HG03064 (cell line): ENCODE measurements around the gene RLF.
A peak's percentile ranks its signal among the peaks of the same experiment; 100 is the strongest.

Experiments used
- ATAC-seq: cut with Tn5 transposase; IDR thresholded peaks from one replicate; pipeline ENCODE4 v1.9.1; 2021; ENCODE audit warnings: low read depth; ENCODE audit not compliant: unreplicated experiment

The RLF gene, protein sequence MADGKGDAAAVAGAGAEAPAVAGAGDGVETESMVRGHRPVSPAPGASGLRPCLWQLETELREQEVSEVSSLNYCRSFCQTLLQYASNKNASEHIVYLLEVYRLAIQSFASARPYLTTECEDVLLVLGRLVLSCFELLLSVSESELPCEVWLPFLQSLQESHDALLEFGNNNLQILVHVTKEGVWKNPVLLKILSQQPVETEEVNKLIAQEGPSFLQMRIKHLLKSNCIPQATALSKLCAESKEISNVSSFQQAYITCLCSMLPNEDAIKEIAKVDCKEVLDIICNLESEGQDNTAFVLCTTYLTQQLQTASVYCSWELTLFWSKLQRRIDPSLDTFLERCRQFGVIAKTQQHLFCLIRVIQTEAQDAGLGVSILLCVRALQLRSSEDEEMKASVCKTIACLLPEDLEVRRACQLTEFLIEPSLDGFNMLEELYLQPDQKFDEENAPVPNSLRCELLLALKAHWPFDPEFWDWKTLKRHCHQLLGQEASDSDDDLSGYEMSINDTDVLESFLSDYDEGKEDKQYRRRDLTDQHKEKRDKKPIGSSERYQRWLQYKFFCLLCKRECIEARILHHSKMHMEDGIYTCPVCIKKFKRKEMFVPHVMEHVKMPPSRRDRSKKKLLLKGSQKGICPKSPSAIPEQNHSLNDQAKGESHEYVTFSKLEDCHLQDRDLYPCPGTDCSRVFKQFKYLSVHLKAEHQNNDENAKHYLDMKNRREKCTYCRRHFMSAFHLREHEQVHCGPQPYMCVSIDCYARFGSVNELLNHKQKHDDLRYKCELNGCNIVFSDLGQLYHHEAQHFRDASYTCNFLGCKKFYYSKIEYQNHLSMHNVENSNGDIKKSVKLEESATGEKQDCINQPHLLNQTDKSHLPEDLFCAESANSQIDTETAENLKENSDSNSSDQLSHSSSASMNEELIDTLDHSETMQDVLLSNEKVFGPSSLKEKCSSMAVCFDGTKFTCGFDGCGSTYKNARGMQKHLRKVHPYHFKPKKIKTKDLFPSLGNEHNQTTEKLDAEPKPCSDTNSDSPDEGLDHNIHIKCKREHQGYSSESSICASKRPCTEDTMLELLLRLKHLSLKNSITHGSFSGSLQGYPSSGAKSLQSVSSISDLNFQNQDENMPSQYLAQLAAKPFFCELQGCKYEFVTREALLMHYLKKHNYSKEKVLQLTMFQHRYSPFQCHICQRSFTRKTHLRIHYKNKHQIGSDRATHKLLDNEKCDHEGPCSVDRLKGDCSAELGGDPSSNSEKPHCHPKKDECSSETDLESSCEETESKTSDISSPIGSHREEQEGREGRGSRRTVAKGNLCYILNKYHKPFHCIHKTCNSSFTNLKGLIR (N-terminal part only)

DNA sequence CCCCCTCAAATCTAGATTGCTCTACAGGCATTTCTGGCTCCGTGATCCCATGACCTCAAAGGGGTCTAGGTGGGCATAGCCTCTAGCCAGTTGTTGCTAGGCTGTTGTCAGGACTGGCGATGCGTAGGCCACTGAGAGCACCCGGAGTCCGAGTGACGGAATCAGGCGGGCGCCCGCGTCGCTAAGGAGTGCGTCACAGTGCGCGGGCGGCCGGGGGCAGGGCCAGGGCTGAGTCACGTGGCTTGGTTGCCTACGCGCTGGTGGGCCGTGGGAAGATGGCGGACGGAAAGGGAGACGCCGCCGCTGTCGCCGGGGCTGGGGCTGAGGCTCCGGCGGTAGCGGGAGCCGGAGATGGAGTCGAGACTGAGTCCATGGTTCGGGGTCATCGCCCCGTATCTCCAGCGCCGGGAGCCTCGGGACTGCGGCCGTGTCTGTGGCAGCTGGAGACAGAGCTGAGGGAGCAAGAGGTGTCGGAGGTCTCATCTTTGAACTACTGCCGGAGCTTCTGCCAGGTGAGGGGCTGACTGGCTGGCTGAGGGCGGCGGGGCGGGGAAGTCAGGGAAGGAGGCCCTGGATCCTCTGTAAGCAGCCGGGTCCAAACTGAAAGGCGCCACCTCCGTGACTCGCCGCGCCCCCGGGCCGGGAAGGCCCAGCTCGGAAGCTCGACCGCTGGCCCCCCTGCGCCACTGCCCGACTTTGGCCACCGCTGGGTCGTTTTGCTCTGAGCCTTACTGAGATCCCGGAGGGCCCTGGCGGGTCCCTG is at the start of gene RLF:
RLF (plus strand) TSS at position 263 of the 763 bp plus-strand sequence; CDS start at position 276, 13 bp downstream.
- ATAC-seq, result peak; percentile 84

DNA sequence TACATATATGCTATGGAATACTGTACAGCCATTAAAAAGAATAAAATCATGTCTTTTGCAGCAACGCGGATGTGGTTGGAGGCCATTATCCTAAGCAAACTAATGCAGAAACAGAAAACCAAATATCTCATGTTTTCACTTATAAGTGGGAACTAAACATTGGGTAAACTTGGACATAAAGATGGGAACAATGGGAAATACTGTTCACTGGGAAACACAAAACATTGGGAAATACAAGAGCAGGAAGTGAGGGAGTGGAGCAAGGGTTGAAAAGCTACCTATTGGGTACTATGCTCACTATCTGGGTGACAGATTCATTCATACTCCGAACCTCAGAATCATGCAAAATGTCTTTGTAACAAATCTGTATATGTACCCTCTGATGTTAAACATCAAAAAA is 46.8 kb upstream of the RLF start:
- ATAC-seq, result no peak

DNA sequence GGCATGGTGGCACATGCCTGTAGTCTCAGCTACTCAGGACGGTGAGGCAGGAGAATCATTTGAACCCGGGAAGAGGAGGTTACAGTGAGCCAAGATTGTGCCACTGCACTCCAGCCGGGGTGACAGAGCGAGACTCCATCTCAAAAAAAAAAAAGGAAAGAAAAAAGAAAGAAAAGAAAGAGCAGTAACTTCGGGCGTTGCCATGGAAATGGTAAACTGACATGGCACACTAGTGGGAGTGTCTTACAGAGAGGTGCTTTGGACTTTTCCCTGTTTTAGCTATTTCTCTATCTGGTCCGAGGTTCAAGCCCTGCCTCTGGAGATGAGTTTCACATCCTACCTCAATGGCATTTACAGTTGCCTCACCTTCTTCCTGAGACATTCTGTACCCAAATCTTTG is 41.1 kb upstream of the RLF start:
- no peak for ATAC-seq

DNA sequence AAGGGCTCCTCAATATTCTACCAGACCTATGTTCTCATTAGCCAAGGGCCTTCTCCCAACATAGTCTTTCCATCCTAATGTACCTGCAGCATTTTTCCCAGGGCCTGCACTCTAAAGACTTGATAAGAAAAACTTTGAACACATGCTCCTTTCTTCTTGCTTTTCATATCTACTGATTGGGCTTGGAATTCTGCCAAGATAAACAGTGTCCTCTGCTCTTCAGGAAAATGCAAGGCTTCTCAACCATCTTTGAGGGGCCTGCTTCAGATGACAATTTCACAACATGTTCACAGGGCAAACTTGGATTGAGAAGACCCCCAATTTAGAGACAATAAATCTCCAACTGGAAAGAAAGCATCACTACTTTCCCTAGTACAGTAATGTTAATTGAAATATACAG is 38.3 kb upstream of the RLF start:
- no peak for ATAC-seq

DNA sequence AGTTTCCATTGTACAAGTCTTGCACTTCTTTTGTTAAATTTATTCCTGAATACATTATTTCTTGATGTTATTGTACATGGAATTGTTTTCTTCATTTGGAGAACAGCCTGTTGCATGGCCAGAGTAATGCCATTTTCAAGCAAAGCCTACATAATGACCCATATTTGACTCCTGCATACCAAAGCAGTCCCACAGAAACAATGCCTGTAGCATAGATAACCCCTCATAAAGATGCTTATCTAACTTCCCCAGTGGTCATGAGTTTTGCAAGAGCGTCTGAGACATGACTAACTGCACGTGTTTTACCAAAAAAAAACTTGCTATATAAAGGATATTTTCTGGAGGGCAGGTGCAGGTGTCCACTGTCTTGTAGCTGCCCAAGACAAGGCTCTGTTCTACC is 30.3 kb upstream of the RLF start:
- no peak for ATAC-seq

DNA sequence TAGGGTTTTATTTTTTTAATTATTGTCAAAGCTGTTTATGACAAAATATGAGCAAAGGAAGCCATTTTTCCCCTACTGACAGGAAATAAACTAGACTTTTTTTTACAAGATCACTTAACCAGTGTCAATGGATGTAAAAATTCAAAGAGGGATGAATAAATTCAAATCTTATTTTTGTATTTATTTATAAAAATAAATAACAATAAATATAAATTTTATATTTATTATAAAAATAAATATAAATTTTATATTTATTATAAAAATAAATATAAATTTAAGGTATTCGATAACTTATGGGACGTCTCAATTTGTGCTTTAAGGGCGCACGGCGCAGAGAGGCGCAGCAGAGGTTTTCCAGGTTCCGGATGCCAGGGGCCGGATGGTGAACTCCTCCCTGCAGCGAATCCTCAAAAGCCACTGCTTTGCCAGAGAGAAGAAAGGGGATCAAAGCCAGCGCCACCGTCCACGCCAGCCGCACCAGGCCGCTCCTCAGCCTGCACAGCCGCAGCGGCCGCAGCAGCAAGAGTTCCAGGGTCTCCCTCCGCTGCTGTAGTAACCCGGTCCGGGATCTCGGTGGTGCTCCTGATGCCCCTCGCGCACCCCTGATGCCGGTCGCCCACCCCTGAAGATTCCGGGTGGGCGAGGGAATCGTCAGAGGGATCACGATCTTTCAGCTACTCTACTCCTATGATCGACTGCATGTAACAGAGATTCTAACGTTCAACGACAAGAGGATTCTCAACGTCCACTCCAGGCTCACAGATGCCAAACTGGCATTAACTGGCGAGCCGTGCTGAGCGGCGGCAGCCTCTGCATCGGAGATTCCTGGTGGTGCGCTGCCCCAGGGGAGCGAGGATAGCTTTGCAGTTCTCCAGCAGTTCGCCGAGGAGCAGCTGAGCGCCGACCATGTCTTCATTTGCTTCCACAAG is 28.5 kb upstream of the RLF start:
- no peak for ATAC-seq

DNA sequence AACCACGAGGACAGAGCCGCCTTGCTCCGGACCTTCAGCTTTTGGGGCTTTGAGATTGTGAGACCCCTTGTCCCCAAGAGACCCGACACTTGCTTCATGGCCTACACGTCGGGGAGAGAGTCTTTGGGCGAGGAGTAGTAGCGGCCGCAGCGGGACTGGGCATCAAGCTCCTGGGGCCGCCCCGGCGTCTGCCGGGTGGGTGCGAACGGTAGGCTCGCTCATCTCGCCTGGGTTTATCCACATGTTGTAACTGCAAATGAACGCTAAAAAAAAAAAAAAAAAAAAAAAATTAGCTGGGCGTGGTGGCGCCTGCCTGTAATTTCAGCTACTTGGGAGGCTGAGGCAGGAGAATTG is 27.9 kb upstream of the RLF start:
- ATAC-seq, result no peak

DNA sequence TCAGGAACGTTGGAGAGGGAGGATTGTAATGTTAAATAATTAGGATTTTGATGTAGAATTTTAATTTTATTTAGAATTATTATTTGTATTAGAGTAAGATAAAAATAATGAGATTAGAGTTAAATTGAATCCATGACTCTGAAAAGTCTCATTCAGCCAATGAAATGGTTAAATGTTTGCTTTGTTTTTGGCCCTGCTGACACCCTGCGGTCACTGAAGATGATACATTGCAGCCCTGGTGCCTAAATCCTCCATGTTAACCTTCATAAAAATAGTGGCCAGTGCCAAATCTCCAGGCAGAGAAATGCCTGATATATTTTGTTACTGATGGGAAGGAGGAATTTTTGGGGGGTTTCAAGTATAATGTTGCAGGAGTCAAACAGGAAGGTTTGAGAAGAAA is 27.3 kb upstream of the RLF start:
- ATAC-seq, result no peak

DNA sequence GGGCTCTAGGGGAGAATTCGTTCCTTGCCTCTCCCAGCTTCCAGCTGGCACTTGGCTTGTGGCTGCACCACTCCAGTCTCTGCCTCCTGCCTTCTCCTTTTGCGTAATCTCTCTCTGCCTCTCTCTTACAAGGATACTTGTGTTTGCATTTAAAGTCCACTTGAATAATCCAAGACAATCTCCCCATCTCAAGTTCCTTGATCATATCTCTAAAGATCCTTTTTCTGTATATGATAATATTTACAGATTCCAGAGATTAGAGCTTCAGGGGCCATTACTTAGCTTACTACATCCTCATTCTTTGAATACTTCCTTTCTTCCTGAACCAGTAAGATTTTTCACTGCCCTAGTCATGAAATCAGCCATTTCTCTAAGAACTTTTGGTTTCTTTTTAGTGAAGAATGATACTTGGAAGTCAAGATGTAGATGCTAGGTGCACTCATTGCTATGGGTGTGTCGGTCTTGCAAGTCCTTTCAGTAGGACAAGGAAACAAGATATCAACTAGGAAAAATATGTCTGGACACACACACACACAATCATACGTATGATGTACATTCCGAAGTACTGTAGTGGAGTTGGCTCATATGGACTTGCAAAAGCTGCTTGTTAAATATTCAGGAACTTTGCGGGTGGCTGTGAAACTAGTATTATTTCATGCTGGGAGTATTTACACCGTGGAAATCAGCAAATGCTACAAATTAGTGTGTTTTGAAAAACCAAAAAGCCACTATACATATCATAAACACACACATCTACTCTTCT is 20.8 kb upstream of the RLF start:
- no peak for ATAC-seq

DNA sequence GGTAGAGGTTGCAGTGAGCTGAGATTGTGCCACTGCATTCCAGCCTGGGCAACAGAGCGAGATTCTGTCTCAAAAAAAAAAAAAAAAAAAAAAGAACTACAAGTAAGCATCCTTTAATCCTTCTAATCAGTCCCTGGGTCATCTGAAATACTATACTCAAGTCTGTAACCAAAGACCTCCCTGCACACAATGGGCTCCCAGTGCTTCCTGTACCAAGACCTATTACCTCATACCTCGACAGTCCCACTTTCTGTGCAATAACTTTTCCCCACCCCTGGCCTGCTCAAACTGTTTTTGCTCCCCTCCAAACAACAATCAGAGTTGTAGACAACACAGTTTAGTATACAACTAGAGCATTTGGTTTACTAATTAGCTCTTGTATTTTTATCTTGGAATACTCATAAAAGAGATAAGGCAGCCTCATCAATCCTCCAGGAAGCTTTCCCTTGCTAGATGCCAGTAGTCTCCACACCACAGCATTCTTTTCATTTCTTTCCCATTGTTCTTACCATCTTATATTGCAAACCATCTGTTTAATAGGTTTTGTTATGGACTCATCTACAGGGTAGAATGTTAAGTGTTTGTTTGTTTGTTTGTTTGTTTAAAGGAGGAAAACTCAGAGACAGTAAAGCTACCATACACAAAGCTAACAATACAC is 19.2 kb upstream of the RLF start:
- ATAC-seq, result no peak

DNA sequence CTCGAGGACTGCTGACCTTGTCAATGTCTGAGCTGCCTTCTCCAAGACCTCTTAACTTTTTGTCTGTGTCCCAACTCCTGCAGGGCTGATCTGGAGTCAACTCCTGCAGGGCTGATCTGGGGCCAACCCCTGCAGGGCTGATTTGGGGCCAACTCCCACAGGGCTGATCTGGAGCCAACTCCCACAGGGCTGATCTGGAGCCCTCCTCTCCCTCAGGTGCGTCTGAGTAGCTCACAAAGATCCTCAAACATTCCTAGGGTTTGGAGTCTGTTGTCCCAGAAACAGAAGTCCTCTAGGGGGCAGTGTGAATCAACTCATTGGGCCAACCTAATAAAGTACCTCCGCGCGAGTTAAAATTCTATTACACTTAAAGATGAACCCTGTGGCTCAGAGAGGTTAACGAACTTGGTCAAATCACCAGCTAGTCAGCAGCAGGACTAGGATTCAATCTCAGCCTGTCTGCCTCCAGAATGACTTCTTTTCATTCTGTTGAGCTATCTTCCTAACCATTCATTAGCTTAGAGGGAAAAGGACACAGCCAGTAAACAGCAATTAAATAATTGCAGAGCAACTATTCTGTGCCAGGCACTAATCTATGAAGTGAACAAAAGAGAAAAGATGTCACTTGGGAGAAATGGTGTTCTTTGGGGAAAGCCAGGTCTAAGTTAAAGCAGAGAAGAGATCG is 17.2 kb upstream of the RLF start:
- ATAC-seq, result no peak

DNA sequence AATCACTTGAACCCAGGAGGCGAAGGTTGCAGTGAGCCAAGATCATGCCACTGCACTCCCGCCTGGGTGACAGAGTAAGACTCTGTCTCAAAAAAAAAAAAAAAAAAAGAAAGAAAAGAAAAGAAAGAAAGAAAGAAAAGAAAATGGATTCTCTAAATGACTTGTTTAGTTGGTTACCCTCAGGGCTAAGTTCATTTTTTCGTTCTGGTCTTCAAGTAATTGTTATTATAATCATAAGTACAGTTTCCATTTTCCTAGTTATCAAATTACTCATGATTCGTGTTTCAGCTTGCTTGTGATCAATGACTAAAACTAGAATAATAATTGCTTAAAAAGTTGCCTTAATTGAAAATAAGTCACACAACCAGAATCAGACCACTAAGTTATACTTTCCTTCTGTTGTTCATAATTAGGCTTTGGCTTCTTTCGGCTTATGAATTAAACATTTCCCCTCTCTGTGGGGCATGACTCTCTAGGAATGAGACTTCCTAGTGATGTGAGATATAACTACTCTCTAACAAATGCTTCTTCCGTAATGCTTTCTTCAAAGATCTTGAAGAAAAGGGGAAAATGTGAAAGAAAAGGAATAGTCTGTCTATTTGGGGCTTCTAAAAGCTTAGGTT is 9.6 kb upstream of the RLF start:
- no peak for ATAC-seq

DNA sequence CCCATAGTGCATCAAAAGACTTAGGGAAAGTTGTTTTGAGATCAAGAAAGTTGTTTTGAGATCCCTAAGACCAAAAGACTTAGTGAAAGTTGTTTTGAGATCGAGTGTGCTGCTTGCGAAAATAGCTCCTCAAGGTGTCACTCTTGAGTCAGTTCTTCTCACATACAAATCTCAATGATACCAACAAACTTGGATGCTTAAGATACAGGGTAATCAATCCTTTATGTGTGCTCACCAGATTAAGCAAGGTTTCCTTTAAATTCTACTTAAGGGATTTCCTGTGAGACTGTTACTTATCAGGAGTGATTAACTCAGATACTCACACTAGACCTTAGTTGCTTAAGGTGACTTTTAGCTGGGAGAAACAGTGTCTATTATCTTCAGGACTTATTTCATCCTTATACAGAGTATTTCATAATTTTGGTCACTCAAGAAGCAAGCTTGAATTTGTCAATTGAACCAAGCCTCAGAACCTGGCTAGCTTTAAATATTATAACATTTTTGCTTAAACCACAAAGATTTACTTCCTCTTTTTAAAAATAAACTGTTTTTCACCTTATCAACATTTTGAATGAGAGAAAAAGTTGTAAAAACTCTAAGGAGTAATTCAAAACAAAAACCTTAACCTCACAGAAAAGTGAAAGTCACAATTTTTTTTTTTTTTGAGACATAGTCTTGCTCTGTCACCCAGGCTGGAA is 8.0 kb upstream of the RLF start:
- no peak for ATAC-seq

DNA sequence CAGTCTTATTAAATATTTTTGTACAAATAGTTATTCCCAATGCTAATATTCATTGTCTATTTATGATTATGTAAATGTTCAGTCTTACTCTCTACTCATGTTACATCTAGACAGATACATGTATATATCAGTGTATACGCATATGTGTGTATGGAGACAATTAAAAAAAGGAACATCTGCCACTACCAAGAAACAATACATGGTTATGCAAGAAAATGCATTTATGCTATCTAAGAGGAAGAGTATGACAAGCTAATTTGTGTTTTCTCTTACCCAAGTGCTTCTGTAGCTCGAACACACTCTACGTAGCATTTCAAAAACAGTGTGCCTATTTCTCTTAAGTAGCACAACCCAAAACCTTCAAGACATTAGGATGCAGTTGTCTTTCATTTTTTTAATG is 6.1 kb upstream of the RLF start:
- no peak for ATAC-seq

DNA sequence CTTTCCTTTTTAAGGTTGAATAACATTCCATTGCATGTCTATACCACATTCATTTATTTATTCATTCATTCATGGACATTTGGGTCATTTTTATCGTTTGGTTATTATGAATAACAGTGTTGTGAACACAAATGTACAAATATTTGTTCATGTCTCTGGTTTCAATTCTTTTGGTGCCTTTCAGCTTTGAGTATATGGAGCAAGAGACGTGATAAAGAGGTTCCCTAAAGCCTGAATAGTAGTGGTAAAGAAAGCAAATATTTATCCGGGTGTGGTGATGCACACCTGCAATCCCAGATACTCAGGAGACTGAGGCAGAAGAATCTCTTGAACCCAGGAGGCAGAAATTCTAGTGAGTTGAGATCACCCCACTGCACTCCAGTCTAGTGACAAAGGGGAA is 5.3 kb upstream of the RLF start:
- ATAC-seq, result no peak

DNA sequence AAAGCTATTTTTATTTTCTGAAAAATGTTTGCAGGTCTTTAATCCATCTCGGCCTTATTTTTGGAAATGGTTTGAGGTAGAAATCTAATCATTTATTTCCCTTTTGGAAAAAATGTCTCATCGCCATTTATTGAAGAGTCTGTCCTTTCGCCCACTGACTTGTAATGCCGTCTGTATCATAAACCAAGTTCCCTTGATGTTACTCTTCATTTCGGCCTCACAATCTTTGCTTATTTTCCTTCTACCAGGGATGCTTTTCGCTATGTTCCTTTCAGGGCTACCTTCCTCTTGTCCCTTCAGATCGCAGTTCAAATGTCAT is 422 bp upstream of the RLF start:
- no peak for ATAC-seq
